Cardiac muscle cell (in vitro differentiated cells and primary cell): ENCODE measurements around the gene KRT15. TPM values are rescaled to one million over a fixed set of nuclear protein-coding genes. Genes with fewer than 3 reads are reported as not detected.
A peak's percentile ranks its signal among the peaks of the same experiment; 100 is the strongest.

Experiments
- DNase-seq, 2 donors: peaks; one replicate each; pipeline versions ENCODE4 v3.0.0 to v3.0.0-alpha.2; 2010 to 2017; ENCODE audit warnings: low read depth in 1 of 2, low spot score in 1 of 2
- H3K27ac ChIP-seq: fragments of 200-600 bp; sonication (generic); 2 replicates; pipeline ENCODE4 v1.5.1; 2016
- H3K27me3 ChIP-seq: fragments of 200-600 bp; sonication (generic); 2 replicates; pipeline ENCODE4 v1.6.0; 2016; ENCODE audit warnings: control low read depth
- H3K36me3 ChIP-seq: fragments of 200-600 bp; sonication (generic); 2 replicates; pipeline ENCODE4 v1.5.1; 2016; ENCODE audit warnings: control low read depth
- H3K4me1 ChIP-seq: fragments of 200-600 bp; sonication (generic); 2 replicates; pipeline ENCODE4 v1.8.1; 2017; ENCODE audit warnings: low read depth, mild to moderate bottlenecking, mixed run types
- H3K4me3 ChIP-seq: fragments of 200-600 bp; sonication (generic); 2 replicates; pipeline ENCODE4 v1.5.1; 2016; ENCODE audit warnings: mild to moderate bottlenecking
- H3K9me3 ChIP-seq: fragments of 200-600 bp; sonication (generic); 2 replicates; pipeline ENCODE4 v1.5.1; 2017; ENCODE audit warnings: low read depth, mild to moderate bottlenecking, control low read depth
- CTCF ChIP-seq: IDR thresholded peaks from 2 replicates; pipeline ENCODE4 v1.5.1; 2012; ENCODE audit warnings: low read depth, mild to moderate bottlenecking, low read length
- polyA plus RNA-seq: library from polyadenylated mRNA; unstranded; fragments of >200 nt; fragmentation: Nextera tagmentation; extraction: Ambion mirVana; gene quantifications from 2 replicates; pipeline ENCODE4 v1.2.1, GENCODE V29; 2016
- total RNA-seq: library from RNA; depleted of rRNA; stranded (reverse); fragments of >200 nt; gene quantifications from 2 replicates; pipeline ENCODE4 v1.2.3, GENCODE V29; 2016

The KRT15 gene
- total and polyA plus RNA-seq, 2 experiments from 2014 or later, result 0.09 TPM; not detected in 1

GRCh38 chr17:41480136-41480535 is 38.6 kb downstream of the KRT15 start:
- Histone ChIP-seq H3K36me3 (no peaks in the 10 kb centered on the region), H3K9me3 (no peaks in the 10 kb centered on the region), H3K4me3 (no peak overlapping the region), H3K27ac (no peak overlapping the region), H3K27me3 (no peaks in the 10 kb centered on the region), H3K4me1 (no peaks in the 10 kb centered on the region)
- no peak for TF ChIP-seq CTCF
- peak in 1 of 2 donors; percentile 17 for DNase-seq

GRCh38 chr17:41478237-41478636 is 40.5 kb downstream of the KRT15 start:
- Histone ChIP-seq H3K9me3 (no peaks in the 10 kb centered on the region), H3K36me3 (no peaks in the 10 kb centered on the region), H3K4me3 (no peak overlapping the region), H3K27me3 (no peaks in the 10 kb centered on the region), H3K27ac (no peak overlapping the region), H3K4me1 (no peaks in the 10 kb centered on the region)
- TF ChIP-seq CTCF, result no peak
- no peak for DNase-seq

- DNase-seq, result no peak
- Histone ChIP-seq H3K9me3 (no peaks in the 10 kb centered on the region), H3K27ac (no peak overlapping the region), H3K4me3 (no peak overlapping the region), H3K4me1 (no peaks in the 10 kb centered on the region), H3K27me3 (no peaks in the 10 kb centered on the region), H3K36me3 (no peaks in the 10 kb centered on the region)
- TF ChIP-seq CTCF, result no peak
Observed at GRCh38 chr17:41476866-41477815, 41.5 kb downstream of the KRT15 start.

GRCh38 chr17:41475421-41475820 is 43.3 kb downstream of the KRT15 start:
- Histone ChIP-seq H3K27me3 (no peaks in the 10 kb centered on the region), H3K36me3 (no peaks in the 10 kb centered on the region), H3K4me3 (no peak overlapping the region), H3K4me1 (no peaks in the 10 kb centered on the region), H3K9me3 (no peaks in the 10 kb centered on the region), H3K27ac (no peak overlapping the region)
- no peak for TF ChIP-seq CTCF
- no peak for DNase-seq

- Histone ChIP-seq H3K4me3 (no peak overlapping the region), H3K27me3 (no peaks in the 10 kb centered on the region), H3K9me3 (no peaks in the 10 kb centered on the region), H3K4me1 (no peaks in the 10 kb centered on the region), H3K27ac (no peak overlapping the region), H3K36me3 (no peaks in the 10 kb centered on the region)
- TF ChIP-seq CTCF, result no peak
- DNase-seq, result no peak
Observed at GRCh38 chr17:41474863-41475262, 43.8 kb downstream of the KRT15 start.
